Fibroblast of mammary gland (primary cell): ENCODE results near the gene LIME1.
"Not testable (repeated sequence)": the region's sequence is repeated elsewhere in the genome, so short reads cannot be mapped to it uniquely, and the experiment has no call there.

Experiments used
- DNase-seq: peaks from one replicate; pipeline ENCODE4 v3.0.0-alpha.2; 2010; ENCODE audit warnings: low read depth
- H3K4me3 ChIP-seq: 2 replicates; pipeline ENCODE4 v1.5.1; 2011; ENCODE audit warnings: low read depth, mild to moderate bottlenecking, low read length, moderate library complexity; ENCODE audit not compliant: control insufficient read depth
- CTCF ChIP-seq: conservative IDR thresholded peaks from 2 replicates; pipeline ENCODE4 v1.5.1; 2011; ENCODE audit warnings: low read depth, low read length, inconsistent platforms; ENCODE audit not compliant: control insufficient read depth, insufficient read depth

Gene LIME1

DNA sequence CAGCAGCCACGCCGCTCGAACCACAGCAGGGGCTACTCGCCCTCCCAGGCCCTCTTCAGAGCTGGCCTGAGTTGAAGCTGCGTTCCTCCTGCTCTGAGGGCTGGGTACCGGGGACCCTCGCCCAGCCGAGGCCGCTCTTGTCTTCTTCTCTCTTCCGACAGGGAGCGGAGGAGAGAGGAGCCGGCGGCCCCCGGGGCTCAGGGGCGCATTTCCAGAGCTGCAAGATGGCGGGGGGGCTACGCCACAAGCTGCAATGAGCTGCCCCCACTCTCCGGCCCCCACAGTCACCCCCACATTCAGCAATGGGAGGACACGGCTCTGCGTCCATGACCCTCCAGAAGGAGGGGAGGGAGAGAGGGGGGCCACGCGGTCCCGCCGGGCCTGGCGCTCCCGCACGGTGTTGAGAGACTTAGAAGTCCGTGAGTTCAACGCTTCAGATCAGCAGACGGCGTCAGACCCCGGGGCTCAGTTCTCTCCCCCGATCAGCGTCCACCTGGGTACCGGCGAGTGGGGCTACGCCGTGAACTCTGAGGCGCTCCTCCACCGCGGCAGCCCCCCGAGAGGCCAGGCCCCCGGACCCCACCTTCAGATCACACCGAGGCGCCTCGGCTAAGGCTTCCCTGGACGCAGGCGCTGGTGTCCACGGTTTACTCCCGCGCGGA is 34.7 kb downstream of the LIME1 start:
- H3K4me3 ChIP-seq: no peak overlapping the region
- no peak for TF ChIP-seq CTCF
- no peak for DNase-seq

DNA sequence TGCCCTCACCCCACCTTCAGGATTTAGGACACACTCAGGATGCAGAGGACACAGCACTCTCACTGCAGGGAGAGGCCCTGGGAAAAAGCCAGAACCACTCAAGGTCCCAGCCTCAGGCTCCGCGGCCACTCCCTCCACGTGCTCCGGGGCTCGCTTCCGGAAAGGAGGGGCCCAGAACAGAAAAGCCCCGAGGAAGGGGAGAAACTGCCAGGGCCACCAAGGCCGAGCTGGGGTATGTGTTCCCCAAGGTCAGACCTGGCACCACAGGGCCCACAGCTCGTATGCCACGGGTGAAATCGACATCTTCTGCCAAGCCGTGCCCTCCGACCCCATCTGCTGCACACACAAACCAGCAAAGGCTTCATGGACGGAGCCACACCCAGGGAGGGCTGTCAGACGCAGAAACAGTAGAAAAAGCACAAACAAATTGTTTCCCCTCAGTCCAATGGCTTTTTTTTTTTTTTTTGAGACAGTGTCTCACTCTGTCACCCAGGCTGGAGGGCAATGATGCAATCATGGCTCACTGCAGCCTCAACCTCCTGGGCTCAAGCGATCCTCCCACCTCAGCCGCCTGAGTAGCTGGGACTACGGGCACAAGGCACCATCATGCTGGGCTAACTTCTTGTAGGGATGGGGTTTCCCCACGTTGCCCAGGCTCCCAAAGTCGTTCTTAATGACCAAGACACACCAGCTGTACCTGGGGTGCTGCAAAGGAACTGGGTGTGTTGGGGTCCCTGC is 36.5 kb downstream of the LIME1 start:
- no peak for TF ChIP-seq CTCF
- H3K4me3 ChIP-seq: no peak overlapping the region
- no peak for DNase-seq

GRCh38 chr20:63773571-63774241 is 37.2 kb downstream of the LIME1 start:
- H3K4me3 ChIP-seq: no peak overlapping the region
- no peak for TF ChIP-seq CTCF
- DNase-seq: no peak

GRCh38 chr20:63774306-63774705 is 37.8 kb downstream of the LIME1 start:
- no peak for TF ChIP-seq CTCF
- DNase-seq: no peak
- H3K4me3 ChIP-seq: no peak overlapping the region

DNA sequence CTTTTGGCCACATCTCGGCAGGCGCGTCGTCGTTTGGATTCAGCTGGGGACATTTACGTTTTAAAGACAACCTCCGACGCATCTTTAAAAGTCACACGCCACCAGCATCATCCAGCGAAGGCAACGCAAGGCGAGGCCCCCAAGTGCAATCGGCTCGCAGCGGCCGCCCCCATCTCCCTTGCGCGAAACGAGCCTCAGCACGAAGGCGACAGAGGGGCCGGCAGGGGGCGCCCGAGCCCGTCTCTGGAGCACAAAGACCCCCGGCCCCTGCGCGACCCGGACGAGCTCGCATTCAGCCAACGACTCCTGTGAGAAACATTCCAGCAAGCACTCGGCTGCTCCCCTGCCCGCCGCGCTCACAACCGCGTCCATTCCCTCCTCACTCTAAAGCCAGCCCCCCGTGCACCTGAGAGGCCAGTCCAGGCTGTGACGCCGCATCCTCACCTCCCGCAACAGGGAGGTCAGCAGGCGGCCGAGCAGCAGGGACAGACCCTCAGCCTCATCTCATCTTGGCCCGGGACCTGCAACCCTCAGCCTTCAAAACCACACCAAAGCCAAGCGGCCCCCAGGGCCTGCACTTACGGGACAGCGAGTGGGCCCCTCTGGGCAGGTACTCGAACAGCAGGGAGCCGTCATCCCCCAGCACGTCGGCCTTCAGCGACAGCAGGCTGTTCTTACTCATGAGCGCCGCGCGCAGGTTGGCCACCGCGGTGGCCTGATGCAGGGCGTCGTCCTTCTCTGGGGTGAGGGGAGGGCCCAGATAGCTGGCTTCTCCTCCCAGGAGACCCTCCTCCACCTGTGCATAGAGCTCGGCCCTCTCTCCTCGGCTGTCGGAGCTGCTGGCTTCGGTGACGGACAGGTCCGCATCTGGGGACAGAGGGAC is 38.9 kb downstream of the LIME1 start:
- DNase-seq: peak; percentile 10
- TF ChIP-seq CTCF: peak; percentile 46
- H3K4me3 ChIP-seq: peak overlapping the region; percentile 9

DNA sequence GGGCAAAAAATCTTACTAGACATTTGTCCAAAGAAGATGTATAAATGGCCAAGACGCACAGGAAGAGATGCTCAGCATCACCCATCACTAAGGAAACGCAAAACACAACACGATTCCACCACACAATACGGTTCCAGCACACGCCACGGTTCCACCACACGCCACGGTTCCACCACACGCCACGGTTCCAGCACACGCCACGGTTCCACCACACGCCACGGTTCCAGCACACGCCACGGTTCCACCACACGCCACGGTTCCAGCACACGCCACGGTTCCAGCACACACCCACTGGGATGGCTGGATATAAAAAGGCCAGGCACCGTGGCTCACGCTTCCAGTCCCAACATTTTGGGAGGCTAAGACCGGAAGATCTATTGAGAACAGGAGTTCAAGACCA is 40.4 kb downstream of the LIME1 start:
- not testable (repeated sequence) for DNase-seq, H3K4me3 ChIP-seq
